NCI-H187 treated with DMSO at 0.1 percent for 48 hours (cell line): ENCODE data around the gene NEMP1.

Source experiments
- DNase-seq: peaks from one replicate; lab custom pipeline; 2025; lab: John Stamatoyannopoulos, UW

The NEMP1 gene

GRCh38 chr12:57106021-57106708 lies 27.6 kb upstream of the NEMP1 start:
- no peak for DNase-seq

- DNase-seq: no peak
These were observed 26.6 kb upstream of the NEMP1 start for GRCh38 chr12:57105011-57105753.

GRCh38 chr12:57104292-57104910 lies 25.8 kb upstream of the NEMP1 start:
- no peak for DNase-seq

- DNase-seq: no peak
These were observed 25.3 kb upstream of the NEMP1 start for GRCh38 chr12:57103856-57104255.

GRCh38 chr12:57101892-57102695 lies 23.5 kb upstream of the NEMP1 start:
- no peak for DNase-seq

GRCh38 chr12:57099766-57100165 lies 21.2 kb upstream of the NEMP1 start:
- DNase-seq: no peak

- no peak for DNase-seq
These were observed 20.6 kb upstream of the NEMP1 start for GRCh38 chr12:57099047-57099714.

- DNase-seq: no peak
These were observed 20.0 kb upstream of the NEMP1 start for GRCh38 chr12:57098546-57098945.

- no peak for DNase-seq
These were observed 18.9 kb upstream of the NEMP1 start for GRCh38 chr12:57097554-57097835.

GRCh38 chr12:57096748-57097553 lies 18.4 kb upstream of the NEMP1 start:
- no peak for DNase-seq

- no peak for DNase-seq
These were observed 17.5 kb upstream of the NEMP1 start for GRCh38 chr12:57096099-57096572.

- no peak for DNase-seq
These were observed 16.8 kb upstream of the NEMP1 start for GRCh38 chr12:57095440-57095839.

- DNase-seq: no peak
These were observed 15.9 kb upstream of the NEMP1 start for GRCh38 chr12:57094208-57095160.

- no peak for DNase-seq
These were observed 15.0 kb upstream of the NEMP1 start for GRCh38 chr12:57093415-57094207.

GRCh38 chr12:57092876-57093414 lies 14.4 kb upstream of the NEMP1 start:
- DNase-seq: no peak

GRCh38 chr12:57092529-57092862 lies 13.9 kb upstream of the NEMP1 start:
- no peak for DNase-seq

- no peak for DNase-seq
These were observed 13.3 kb upstream of the NEMP1 start for GRCh38 chr12:57091638-57092528.
